Natural killer cell treated with Interleukin-12 subunit alpha and Interleukin-12 subunit beta and Interleukin-15 and Interleukin-18, amount 100 ng/mL, for 72 hours (primary cell): ENCODE measurements around the gene NFIA. TPM values are rescaled to one million over a fixed set of nuclear protein-coding genes. Genes with fewer than 3 reads are reported as not detected.

Experiments
- ATAC-seq, 2 donors: fragments of 150-1000 bp; cut with Tn5 transposase in 1 of 2; sonication (Bioruptor Pico), chemical (Tn5 transposase) in 1 of 2; 2 replicates each; pipeline ENCODE4 v1.10.0; 2021
- DNase-seq: peaks from one replicate; pipeline ENCODE4 v3.0.0; 2022; ENCODE audit warnings: low spot score
- H3K27ac Mint-ChIP-seq, 2 donors: 1 replicate in 1 of 2; 2 replicates in 1 of 2; pipeline ENCODE4 v1.8.0; 2022; ENCODE audit warnings: mixed read lengths in 2 of 2, mild to moderate bottlenecking in 1 of 2, moderate library complexity in 1 of 2
- H3K27me3 Mint-ChIP-seq, 2 donors: 1 replicate in 1 of 2; 2 replicates in 1 of 2; pipeline ENCODE4 v1.8.0; 2022; ENCODE audit warnings: mixed read lengths in 2 of 2
- H3K36me3 Mint-ChIP-seq: one replicate; pipeline ENCODE4 v1.8.0; 2022; ENCODE audit warnings: mixed read lengths
- H3K4me1 Mint-ChIP-seq, 2 donors: 1 replicate in 1 of 2; 2 replicates in 1 of 2; pipeline ENCODE4 v1.8.0; 2022; ENCODE audit warnings: low read depth in 2 of 2, mixed read lengths in 2 of 2, mild to moderate bottlenecking in 1 of 2
- H3K4me3 Mint-ChIP-seq: one replicate; pipeline ENCODE4 v1.8.0; 2022; ENCODE audit warnings: mixed read lengths
- H3K9me3 Mint-ChIP-seq: 2 replicates; pipeline ENCODE4 v1.8.0; 2022; ENCODE audit warnings: mixed read lengths
- total RNA-seq, 2 donors: library from RNA; stranded (reverse); gene quantifications; one replicate each; pipeline ENCODE4 v1.2.3, GENCODE V29; 2022

The NFIA gene
- total RNA-seq, 2 donors from 2014 or later = 0.14 to 7.3 TPM

DNA sequence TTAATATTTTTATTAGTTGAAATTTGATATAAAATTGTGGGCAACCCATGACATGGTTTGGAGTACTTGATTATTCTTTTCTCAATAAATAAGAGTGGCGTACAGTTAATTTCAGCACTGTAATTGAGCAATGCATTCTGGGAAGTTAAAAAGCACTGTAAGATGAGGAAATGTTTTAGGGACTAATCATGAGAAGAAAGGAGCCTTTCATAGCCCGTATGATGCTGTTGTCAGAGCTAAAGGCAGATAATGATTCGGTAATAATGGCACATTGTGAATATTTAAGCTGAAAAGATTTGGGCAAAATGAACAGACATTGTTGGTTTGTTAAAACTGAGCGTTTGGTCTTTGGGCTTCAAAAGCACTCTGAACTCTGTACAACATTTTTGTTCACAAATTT lies 139.3 kb downstream of the NFIA start:
- H3K9me3 Mint-ChIP-seq = no peaks in the 10 kb centered on the region
- peaks cover 7 to 8% of the 10 kb centered on the region in 2 donors for H3K27me3 Mint-ChIP-seq
- H3K27ac Mint-ChIP-seq = no peak overlapping the region
- ATAC-seq (no peak), DNase-seq (no peak)
- H3K4me3 Mint-ChIP-seq = no peak overlapping the region
- no peaks in the 10 kb centered on the region for H3K36me3 Mint-ChIP-seq
- no peaks in the 10 kb centered on the region for H3K4me1 Mint-ChIP-seq

DNA sequence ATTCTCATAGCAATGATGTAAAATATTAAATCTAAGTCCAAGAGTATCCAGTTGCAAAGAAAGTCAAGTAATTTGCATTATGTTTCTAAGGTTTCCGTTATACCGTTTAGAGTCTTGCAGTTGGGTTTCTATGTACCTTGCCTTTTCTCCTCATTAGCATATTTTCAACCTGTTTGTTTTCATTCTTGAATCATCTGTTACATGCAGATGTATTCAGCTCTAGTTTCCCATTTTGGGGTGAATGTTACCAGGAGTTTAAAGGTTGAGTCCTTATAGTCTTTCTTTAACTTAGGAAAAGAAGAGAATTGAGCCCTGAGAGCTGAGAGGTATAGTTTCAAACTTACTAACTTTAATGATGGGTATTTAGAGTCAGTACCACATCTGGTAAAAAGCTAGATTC lies 139.9 kb downstream of the NFIA start:
- Mint-ChIP-seq H3K27me3 (peaks cover 7 to 8% of the 10 kb centered on the region in 2 donors), H3K36me3 (no peaks in the 10 kb centered on the region), H3K4me1 (no peaks in the 10 kb centered on the region), H3K9me3 (no peaks in the 10 kb centered on the region), H3K27ac (no peak overlapping the region), H3K4me3 (no peak overlapping the region)
- DNase-seq (no peak), ATAC-seq (no peak)

GRCh38 chr1:61223140-61223539 lies 140.8 kb downstream of the NFIA start:
- Mint-ChIP-seq H3K27ac (no peak overlapping the region), H3K27me3 (peaks cover 10 to 15% of the 10 kb centered on the region in 2 donors), H3K4me3 (no peak overlapping the region), H3K9me3 (no peaks in the 10 kb centered on the region), H3K36me3 (no peaks in the 10 kb centered on the region), H3K4me1 (no peaks in the 10 kb centered on the region)
- ATAC-seq = no peak
- no peak for DNase-seq

DNA sequence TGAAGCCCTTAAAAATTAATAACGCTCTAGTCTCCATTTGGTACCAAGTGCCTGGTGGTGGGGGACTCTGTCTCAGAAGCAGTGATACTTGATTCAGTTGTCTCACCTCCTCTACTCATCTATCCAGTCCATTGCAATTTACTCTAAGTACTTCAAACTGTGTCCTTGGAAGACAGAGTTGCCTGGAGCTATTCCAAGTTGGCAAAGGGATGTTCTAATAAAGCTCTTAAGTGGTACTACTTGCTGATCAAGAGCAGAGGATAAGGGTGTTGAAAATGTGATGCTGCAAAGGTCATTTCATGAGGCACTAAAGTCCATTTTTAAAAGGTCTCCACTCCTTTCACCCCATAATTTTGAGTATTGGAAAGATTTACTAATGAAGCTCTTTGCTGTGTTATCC lies 142.2 kb downstream of the NFIA start:
- no peaks in the 10 kb centered on the region for H3K36me3 Mint-ChIP-seq
- H3K4me1 Mint-ChIP-seq = no peaks in the 10 kb centered on the region

DNA sequence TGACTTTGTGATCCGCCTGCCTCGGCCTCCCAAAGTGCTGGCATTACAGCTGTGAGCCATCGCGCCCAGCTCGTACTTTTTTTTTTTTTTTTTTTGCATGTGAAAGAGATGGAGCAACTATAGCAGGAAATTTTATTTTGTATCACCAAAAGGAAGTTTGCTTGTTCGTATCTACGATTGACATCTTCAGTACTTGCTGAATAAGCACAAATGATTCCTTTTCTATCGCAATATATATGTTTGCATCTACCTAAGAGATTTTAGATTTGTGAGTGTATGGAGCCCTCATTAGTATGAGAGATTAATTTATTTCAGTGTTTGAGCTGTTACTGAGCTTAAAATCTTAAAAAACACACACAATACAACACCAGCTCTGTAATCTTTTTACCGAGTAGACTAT lies 143.1 kb downstream of the NFIA start:
- H3K4me1 Mint-ChIP-seq = no peaks in the 10 kb centered on the region
- no peak overlapping the region for H3K4me3 Mint-ChIP-seq
- no peaks in the 10 kb centered on the region for H3K36me3 Mint-ChIP-seq
- peaks cover 13 to 26% of the 10 kb centered on the region in 2 donors for H3K27me3 Mint-ChIP-seq
- DNase-seq = no peak
- ATAC-seq = no peak
- no peak overlapping the region for H3K27ac Mint-ChIP-seq
- H3K9me3 Mint-ChIP-seq = no peaks in the 10 kb centered on the region

More for the DNA sequence above, 142.2 kb downstream of the NFIA start:
- Mint-ChIP-seq H3K27me3 (peaks cover 9 to 20% of the 10 kb centered on the region in 2 donors), H3K27ac (no peak overlapping the region), H3K9me3 (no peaks in the 10 kb centered on the region), H3K4me3 (no peak overlapping the region)
- ATAC-seq (no peak), DNase-seq (no peak)

DNA sequence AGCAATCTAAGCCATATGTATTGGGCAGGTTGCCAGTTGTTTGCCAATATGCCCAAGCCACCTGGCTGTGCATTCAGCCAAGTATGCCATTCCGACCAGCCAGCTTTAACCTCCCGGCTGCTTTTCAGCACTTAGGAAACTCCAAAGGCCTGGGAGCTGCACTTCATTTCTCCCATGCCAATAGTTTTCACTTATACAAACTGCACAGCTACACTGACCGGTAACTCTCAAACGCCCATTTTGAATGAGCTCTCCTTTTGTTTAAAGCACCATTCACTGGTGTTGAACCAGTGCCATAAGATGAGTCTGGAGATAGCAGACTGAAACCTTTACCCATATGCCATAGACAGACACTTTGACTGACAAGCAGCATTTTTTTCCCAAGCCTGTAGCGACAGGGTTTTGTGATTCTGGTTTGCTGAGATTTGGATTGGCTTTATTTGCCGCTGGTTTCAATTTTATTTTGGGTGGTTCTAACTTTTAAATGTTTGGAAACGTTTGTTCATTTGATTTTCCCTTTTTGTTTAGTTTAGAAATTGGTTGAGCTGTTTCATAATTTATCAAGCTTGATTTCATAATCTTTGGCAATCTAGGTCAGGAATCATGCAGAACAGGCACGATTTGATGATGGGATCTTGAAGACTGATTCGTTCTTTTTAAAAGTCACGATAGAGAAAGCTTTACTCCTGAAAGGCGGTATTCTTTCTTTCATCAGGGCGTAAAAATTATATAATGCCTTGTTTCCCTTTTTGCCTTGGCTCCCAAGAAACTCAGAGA lies 144.6 kb downstream of the NFIA start:
- no peaks in the 10 kb centered on the region for H3K4me1 Mint-ChIP-seq
- DNase-seq (no peak), ATAC-seq (no peak)
- peaks cover 18 to 30% of the 10 kb centered on the region in 2 donors for H3K27me3 Mint-ChIP-seq
- no peaks in the 10 kb centered on the region for H3K36me3 Mint-ChIP-seq
- no peak overlapping the region for H3K4me3 Mint-ChIP-seq
- H3K27ac Mint-ChIP-seq = no peak overlapping the region
- H3K9me3 Mint-ChIP-seq = no peaks in the 10 kb centered on the region

GRCh38 chr1:61227857-61228550 lies 145.6 kb downstream of the NFIA start:
- no peak overlapping the region for H3K27ac Mint-ChIP-seq
- peaks cover 22 to 30% of the 10 kb centered on the region in 2 donors for H3K27me3 Mint-ChIP-seq
- H3K4me3 Mint-ChIP-seq = no peak overlapping the region
- no peaks in the 10 kb centered on the region for H3K36me3 Mint-ChIP-seq
- DNase-seq = no peak
- ATAC-seq = no peak
- H3K4me1 Mint-ChIP-seq = no peaks in the 10 kb centered on the region
- no peaks in the 10 kb centered on the region for H3K9me3 Mint-ChIP-seq

GRCh38 chr1:61230523-61230922 lies 148.2 kb downstream of the NFIA start:
- ATAC-seq = no peak
- DNase-seq = no peak
- Mint-ChIP-seq H3K4me3 (no peak overlapping the region), H3K9me3 (no peaks in the 10 kb centered on the region), H3K36me3 (no peaks in the 10 kb centered on the region), H3K4me1 (no peaks in the 10 kb centered on the region), H3K27me3 (peaks cover 25 to 30% of the 10 kb centered on the region in 2 donors), H3K27ac (no peak overlapping the region)

DNA sequence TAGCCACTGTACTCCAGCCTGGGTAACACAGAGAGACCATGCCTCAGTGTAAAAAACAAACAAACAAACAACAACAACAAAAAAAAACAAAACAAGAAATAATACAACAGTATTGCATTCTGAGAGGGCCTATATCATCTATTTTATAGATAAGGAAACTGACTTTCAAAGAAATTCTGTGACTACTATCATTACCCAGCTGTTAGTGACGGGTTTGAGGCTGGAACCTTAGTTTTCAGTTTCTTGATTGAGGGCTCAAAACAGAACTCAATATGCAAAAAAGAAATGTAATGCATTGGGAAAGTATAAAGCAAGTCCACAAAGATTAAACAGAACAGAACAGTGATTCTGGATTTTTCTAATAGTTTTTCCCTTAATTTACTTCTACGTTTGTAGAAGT lies 149.4 kb downstream of the NFIA start:
- no peak overlapping the region for H3K27ac Mint-ChIP-seq
- ATAC-seq = no peak
- peaks cover 28 to 30% of the 10 kb centered on the region in 2 donors for H3K27me3 Mint-ChIP-seq
- no peaks in the 10 kb centered on the region for H3K4me1 Mint-ChIP-seq
- no peaks in the 10 kb centered on the region for H3K9me3 Mint-ChIP-seq
- no peak for DNase-seq
- no peak overlapping the region for H3K4me3 Mint-ChIP-seq
- H3K36me3 Mint-ChIP-seq = no peaks in the 10 kb centered on the region

DNA sequence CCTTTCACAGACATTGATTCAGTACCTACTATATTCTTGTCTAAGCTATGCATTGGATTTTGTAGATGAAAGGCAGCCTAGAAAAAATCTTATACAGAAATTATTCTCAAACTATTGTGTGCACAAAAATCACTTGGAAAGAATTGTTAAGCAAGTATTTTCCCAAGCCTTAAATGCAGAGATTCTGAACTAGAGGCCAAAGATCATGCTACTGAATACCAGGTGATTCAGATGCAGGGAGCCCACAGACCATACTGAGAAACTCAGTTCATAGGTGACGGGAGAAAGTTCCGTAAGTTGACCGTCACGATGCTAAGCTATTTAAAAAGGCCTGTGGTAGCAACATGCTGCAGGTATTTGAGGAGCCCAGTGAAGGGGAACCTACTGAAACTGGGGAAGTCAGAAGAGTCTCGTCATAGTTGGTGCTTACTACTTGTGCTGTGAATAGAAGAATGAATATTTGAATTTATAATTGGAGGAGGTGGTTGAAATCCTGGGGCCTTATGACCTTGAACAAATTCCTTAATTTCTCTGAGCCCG lies 150.8 kb downstream of the NFIA start:
- Mint-ChIP-seq H3K9me3 (no peaks in the 10 kb centered on the region), H3K4me1 (no peaks in the 10 kb centered on the region), H3K27me3 (peaks cover 22 to 27% of the 10 kb centered on the region in 2 donors), H3K4me3 (no peak overlapping the region), H3K36me3 (no peaks in the 10 kb centered on the region), H3K27ac (no peak overlapping the region)
- no peak for DNase-seq
- no peak for ATAC-seq

- H3K4me3 Mint-ChIP-seq = no peak overlapping the region
- H3K27me3 Mint-ChIP-seq = peaks cover 18 to 27% of the 10 kb centered on the region in 2 donors
- no peak overlapping the region for H3K27ac Mint-ChIP-seq
- DNase-seq (no peak), ATAC-seq (no peak)
- no peaks in the 10 kb centered on the region for H3K4me1 Mint-ChIP-seq
- H3K36me3 Mint-ChIP-seq = no peaks in the 10 kb centered on the region
- no peaks in the 10 kb centered on the region for H3K9me3 Mint-ChIP-seq
Measured at GRCh38 chr1:61234587-61234919, 152.2 kb downstream of the NFIA start.

GRCh38 chr1:61237147-61237546 lies 154.8 kb downstream of the NFIA start:
- peaks cover 8 to 26% of the 10 kb centered on the region in 2 donors for H3K27me3 Mint-ChIP-seq
- no peak for ATAC-seq
- H3K4me3 Mint-ChIP-seq = no peak overlapping the region
- no peaks in the 10 kb centered on the region for H3K9me3 Mint-ChIP-seq
- DNase-seq = no peak
- H3K4me1 Mint-ChIP-seq = no peaks in the 10 kb centered on the region
- H3K27ac Mint-ChIP-seq = no peak overlapping the region
- H3K36me3 Mint-ChIP-seq = no peaks in the 10 kb centered on the region

- H3K4me1 Mint-ChIP-seq = no peaks in the 10 kb centered on the region
- H3K4me3 Mint-ChIP-seq = no peak overlapping the region
- no peak for ATAC-seq
- H3K27ac Mint-ChIP-seq = no peak overlapping the region
- DNase-seq = no peak
- H3K27me3 Mint-ChIP-seq = peaks cover 8 to 25% of the 10 kb centered on the region in 2 donors
- no peaks in the 10 kb centered on the region for H3K36me3 Mint-ChIP-seq
- H3K9me3 Mint-ChIP-seq = no peaks in the 10 kb centered on the region
Measured at GRCh38 chr1:61237659-61238358, 155.4 kb downstream of the NFIA start.

GRCh38 chr1:61238359-61238665 lies 156.0 kb downstream of the NFIA start:
- Mint-ChIP-seq H3K4me1 (no peaks in the 10 kb centered on the region), H3K27ac (no peak overlapping the region), H3K4me3 (no peak overlapping the region), H3K27me3 (peaks cover 8 to 20% of the 10 kb centered on the region in 2 donors), H3K9me3 (no peaks in the 10 kb centered on the region), H3K36me3 (no peaks in the 10 kb centered on the region)
- ATAC-seq (no peak), DNase-seq (no peak)
